GM23248 (cell line): ENCODE results near the gene KIAA1210.

Experiments used
- EZH2 ChIP-seq: fragments of 200-600 bp; sonication (generic); IDR thresholded peaks from 2 replicates; pipeline ENCODE4 v1.6.1; 2018; ENCODE audit warnings: antibody characterized with exemption, mild to moderate bottlenecking; ENCODE audit not compliant: insufficient read depth, poor library complexity, severe bottlenecking
- EZH2phosphoT487 ChIP-seq: fragments of 200-600 bp; sonication (generic); IDR thresholded peaks from 2 replicates; pipeline ENCODE4 v1.6.1; 2018; ENCODE audit warnings: antibody characterized with exemption, moderate library complexity, mild to moderate bottlenecking, low read depth; ENCODE audit not compliant: insufficient read depth

GRCh38 chrX:119094819-119095218 lies 32.8 kb downstream of the KIAA1210 start:
- no peak for TF ChIP-seq EZH2phosphoT487
- TF ChIP-seq EZH2: no peak
